Measurements from ENCODE around the gene ZNF573.
"Not testable (repeated sequence)": the region's sequence is repeated elsewhere in the genome, so short reads cannot be mapped to it uniquely, and the experiment has no call there.

Gene ZNF573

GRCh38 chr19:37779127-37780005, at the start of gene ZNF573:
Gene ZNF573, minus strand, starts transcription at chr19:37779586. Its CDS starts 5,857 bp downstream, at chr19:37773729.
- DNase-seq: peak; percentile 93

GRCh38 chr19:37817180-37817981, 38.0 kb upstream of the ZNF573 start:
- DNase-seq: peak; percentile 69

DNA sequence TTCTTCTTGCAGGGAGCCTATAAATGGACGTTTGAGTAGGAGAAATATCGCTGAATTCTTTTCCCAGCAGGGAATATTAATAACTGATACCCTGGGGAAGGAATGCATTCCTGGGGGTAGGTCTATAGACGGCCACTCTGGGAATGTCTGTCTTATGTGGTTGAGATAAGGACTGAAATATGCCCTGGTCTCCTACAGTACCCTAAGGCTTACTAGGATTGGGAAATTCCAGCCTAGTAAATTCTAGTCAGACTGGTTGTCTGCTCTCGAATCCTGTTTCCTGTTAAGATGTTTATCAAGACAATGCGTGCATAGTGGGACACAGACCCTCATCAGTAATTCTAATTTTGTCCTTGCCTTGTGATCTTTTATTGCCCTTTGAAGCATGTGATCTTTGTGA, 36.2 kb upstream of the ZNF573 start:
- not testable (repeated sequence) for DNase-seq

- no peak for DNase-seq
These were observed 34.0 kb upstream of the ZNF573 start for GRCh38 chr19:37813340-37813739.

GRCh38 chr19:37809366-37809765, 30.0 kb upstream of the ZNF573 start:
- no peak for DNase-seq

- no peak for DNase-seq
These were observed 24.0 kb upstream of the ZNF573 start for GRCh38 chr19:37803249-37803840.

DNA sequence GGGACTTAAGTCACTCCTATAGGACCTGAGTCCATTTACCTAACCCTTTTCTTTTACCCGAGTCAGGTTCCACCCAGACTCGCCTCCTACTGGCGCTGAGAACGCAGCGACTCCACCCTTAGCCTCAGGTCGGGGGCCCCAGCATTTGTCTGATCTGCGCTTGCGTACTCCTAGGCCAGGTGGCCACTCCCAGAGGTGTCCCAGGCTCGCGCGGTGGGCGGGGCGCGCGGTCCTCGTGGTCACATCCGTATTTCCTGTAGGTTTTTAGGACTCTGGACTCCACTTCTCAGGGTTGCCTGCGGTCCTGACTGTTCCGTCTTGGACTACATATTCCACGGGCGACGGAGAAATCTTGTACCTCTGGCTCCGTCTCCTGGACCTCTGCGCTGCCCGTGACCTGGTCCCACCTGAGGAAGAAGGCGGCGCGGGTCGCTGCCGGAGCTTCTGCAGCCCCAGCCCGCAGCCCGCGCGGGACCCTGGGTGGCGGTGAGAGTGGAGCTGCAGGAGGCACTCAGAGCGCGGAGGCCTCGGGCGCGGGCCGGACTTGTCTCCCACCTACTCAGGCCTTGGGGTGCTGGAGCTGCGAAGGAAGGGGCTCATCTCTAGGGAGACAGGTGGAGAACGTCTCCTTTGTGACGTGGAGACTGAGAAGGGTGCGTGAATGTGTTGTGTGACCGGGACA, 11.0 kb upstream of the ZNF573 start:
- DNase-seq: no peak

- no peak for DNase-seq
These were observed 716 bp downstream of the ZNF573 start for GRCh38 chr19:37778613-37779126.

GRCh38 chr19:37770985-37771384, 8.4 kb downstream of the ZNF573 start:
- DNase-seq: no peak

DNA sequence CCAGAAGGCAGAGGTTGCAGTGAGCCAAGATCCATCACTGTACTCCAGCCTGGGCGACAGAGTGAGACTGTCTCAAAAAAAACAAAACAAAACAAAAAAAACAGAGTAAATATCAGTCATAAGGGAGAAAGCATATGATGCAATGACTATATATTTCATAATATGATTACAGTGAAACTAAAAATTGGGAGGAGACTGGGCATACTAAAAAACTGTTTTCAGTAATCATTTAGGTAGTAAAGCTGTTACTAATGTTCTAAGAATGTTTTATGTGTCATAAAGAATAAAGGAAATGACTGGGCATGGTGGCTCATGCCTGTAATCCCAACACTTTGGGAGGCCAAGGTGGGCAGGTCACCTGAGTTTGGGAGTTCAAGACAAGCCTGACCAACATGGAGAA, 15.9 kb downstream of the ZNF573 start:
- DNase-seq: no peak

DNA sequence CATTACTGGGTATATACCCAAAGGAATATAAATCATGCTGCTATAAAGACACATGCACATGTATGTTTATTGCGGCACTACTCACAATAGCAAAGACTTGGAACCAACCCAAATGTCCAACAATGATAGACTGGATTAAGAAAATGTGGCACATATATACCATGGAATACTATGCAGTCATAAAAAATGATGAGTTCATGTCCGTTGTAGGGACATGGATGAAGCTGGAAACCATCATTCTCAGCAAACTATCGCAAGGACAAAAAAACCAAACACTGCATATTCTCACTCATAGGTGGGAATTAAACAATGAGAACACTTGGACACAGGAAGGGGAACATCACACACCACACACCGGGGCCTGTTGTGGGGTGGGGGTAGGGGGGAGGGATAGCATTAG, 21.7 kb downstream of the ZNF573 start:
- DNase-seq: not testable (repeated sequence)

DNA sequence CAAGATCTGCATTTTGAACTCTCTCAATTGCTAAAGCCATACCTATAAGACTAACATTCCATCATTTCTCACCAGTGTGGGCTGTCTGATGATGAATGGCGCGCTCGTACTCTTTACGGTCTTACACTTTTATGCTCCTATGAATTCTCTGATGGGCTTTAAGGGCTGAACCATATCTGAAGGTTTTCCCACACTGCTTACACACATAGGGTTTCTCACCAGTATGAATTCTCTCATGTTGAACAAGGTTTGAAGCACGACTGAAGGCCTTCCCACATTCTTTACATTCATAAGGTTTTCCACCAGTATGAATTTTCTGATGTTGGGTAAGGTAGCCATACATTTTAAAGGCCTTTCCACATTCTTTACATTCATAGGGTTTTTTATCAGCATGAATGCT, 41.0 kb downstream of the ZNF573 start:
- no peak for DNase-seq

GRCh38 chr19:37725181-37725580, 54.2 kb downstream of the ZNF573 start:
- no peak for DNase-seq

- DNase-seq: no peak
These were observed 59.5 kb downstream of the ZNF573 start for GRCh38 chr19:37719927-37720265.

DNA sequence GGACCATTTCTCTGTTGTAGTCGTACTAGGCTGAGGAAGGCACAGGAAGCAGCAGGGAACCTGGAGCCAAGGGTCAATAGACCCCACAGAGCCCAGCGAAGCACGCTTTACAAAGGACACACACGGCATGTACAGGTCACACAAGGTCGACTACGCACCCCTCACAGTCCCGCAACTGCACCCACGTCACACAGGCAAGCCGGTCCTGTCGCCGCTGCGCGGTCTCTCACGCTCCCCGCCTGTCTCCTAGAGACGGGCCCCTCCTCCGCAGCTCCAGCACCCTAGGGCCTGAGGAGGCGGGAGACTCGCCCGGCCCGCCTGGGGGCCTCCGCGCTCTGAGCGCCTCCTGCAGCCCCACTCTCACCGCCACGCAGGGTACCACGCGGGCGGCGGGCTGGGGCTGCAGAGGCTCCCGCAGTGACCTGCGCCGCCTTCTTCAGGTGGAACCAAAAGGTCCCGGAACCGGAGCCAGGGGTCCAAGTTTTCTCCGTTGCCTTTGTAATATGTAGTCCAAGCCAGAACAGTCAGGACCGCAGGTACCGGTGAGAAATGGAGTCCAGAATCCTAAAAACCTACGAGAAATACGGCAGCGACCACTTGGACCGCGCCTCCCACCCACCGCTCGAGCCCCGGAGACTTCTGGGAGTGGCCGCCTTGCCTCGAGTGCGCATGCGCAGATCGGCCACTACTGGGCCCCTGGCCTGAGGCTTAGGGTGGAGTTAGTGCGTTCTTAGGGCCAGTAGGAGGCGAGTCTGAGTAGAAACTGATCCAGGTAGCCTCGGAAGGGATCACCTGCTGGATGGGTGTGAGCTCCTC, 60.1 kb downstream of the ZNF573 start, which contains the start of gene ZNF607:
Gene ZNF607 (minus strand): TSS at position 651 of the 816 bp plus-strand sequence. CDS start 8,143 bp downstream, outside the sequence.
- peak; percentile 97 for DNase-seq

DNA sequence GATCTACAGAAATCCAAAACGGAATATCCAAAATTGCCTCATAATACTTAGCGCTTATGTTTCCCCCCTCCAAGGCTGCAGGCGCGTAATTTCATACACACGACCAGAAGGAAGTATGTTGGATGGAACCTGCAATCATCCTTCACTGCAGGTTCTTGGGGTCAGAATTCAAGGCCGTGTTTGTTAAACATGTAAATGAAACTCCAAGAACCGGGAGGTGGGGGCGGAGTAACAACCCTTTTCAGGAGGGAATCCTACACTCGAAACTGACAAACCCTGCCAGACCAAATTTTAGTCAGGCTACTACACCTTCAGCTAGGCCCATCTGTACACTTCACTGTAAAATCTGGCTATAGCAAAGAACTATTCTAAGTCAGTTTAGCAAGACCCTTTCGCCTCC, 61.1 kb downstream of the ZNF573 start:
- DNase-seq: no peak

DNA sequence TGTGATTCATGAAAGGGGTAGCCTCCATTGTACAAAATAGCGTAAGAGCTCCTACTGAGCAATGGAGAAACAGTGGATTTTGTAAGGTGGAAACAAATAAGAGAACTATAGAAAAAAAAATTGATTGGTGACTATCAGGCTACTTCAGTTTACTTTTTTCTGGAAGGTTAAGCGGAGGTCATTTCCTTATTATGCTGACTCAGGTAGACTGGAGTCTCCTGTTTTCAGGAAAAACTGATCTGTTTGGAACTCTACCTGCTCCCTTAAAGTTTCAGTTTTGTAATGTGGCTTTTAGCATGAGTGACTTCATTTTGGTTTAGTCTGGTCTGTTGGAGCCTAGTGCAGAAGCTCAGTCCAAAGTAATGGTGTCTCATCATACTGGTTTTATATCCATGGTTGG, 63.2 kb downstream of the ZNF573 start:
- no peak for DNase-seq

- DNase-seq: no peak
These were observed 73.3 kb downstream of the ZNF573 start for GRCh38 chr19:37706052-37706605.

GRCh38 chr19:37699057-37699456, 80.3 kb downstream of the ZNF573 start:
- no peak for DNase-seq

DNA sequence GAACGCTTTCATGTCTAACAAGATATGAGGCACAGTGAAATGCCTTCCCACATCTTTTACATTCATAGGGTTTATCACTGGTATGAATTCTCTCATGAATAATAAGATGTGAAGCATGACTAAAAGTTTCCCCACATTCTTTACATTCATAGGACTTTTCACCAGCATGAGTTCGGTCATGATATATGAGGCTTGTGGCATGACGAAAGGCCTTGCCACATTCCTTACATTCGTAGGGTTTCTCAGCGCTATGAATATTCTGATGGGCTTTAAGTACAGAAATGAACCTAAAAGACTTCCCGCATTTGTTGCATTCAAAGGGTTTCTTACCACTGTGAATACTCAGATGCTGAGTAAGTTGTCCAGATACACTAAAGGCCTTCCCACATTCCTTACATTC, 81.2 kb downstream of the ZNF573 start:
- DNase-seq: no peak

GRCh38 chr19:37695144-37695899, 84.1 kb downstream of the ZNF573 start:
- DNase-seq: no peak

Measured in NCI-H526 treated with DMSO at 0.1 percent for 48 hours (cell line).